K562 (cell line): ENCODE data around the gene OPRM1. TPM values are rescaled to one million over a fixed set of nuclear protein-coding genes. Genes with fewer than 3 reads are reported as not detected.

Source experiments
- ATAC-seq: fragments of 200-7000 bp; cut with Tn5 transposase; 3 replicates; pipeline ENCODE4 v1.9.1; 2020; ENCODE audit warnings: moderate library complexity
- BruUV-seq: library from RNA; stranded (reverse); fragments of 400-500 nt; replicated peaks from 2 replicates; lab custom pipeline; 2021; lab: Mats Ljungman, UMichigan
- CTCF ChIA-PET: fragments of 300-600 bp; formaldehyde crosslinking; extraction: SDS; loops from one replicate; lab custom pipeline; 2021; ENCODE audit warnings: low intra/inter-chr PET ratio; lab: Yijun Ruan, JAX
- POLR2A ChIA-PET: fragments of 300-600, 350-650 bp; sonication (Branson Sonifier 250); formaldehyde crosslinking; extraction: SDS; loops from one replicate; lab custom pipeline; 2021; ENCODE audit warnings: antibody characterized with exemption, inconsistent platforms; lab: Yijun Ruan, JAX
- DNase-seq, 4 experiments: peaks; one replicate each; pipeline versions ENCODE4 v3.0.0 to v3.0.0-alpha.2; 2011 to 2018; ENCODE audit warnings: low spot score in 3 of 4, mixed read lengths in 3 of 4; ENCODE audit errors: extremely low read depth in 1 of 4
- FAIRE-seq: peaks from 2 replicates; lab custom pipeline; 2011; peaks lifted over from hg19 to GRCh38; lab: Jason Lieb, UNC
- H2AFZ ChIP-seq: 2 replicates; pipeline ENCODE4 v1.6.0; 2011; ENCODE audit warnings: low read depth, low read length, control low read depth, inconsistent platforms
- H3K27ac ChIP-seq: fragments of 200-600 bp; 3 replicates; pipeline ENCODE4 v1.8.0; 2011; ENCODE audit warnings: low read depth, mild to moderate bottlenecking, control low read depth, inconsistent platforms, low read length, moderate library complexity, mixed read lengths; ENCODE audit errors: extremely low read depth
- H3K27me3 ChIP-seq, 2 experiments: fragments of 300-600 bp in 1 of 2; 2 replicates in 1 of 2; 3 replicates in 1 of 2; pipeline versions ENCODE4 v1.6.0 to v1.8.0; 2011; ENCODE audit warnings: inconsistent platforms in 2 of 2, low read length in 2 of 2, mild to moderate bottlenecking in 1 of 2, mixed read lengths in 1 of 2, moderate library complexity in 1 of 2; ENCODE audit not compliant: control insufficient read depth in 2 of 2, insufficient read depth in 2 of 2
- H3K36me3 ChIP-seq: fragments of 300-600 bp; 3 replicates; pipeline ENCODE4 v1.8.0; 2011; ENCODE audit warnings: mild to moderate bottlenecking, low read length, inconsistent platforms; ENCODE audit not compliant: control insufficient read depth, insufficient read depth
- H3K4me1 ChIP-seq, 2 experiments: fragments of 200-600 bp in 1 of 2; replicated peaks in 1 of 2; 2 replicates in 1 of 2; 3 replicates in 1 of 2; pipeline versions ENCODE4 v1.5.1 to v1.8.0; 2011; ENCODE audit warnings: inconsistent platforms in 2 of 2, low read length in 2 of 2, mild to moderate bottlenecking in 1 of 2, mixed read lengths in 1 of 2, moderate library complexity in 1 of 2; ENCODE audit not compliant: control insufficient read depth in 2 of 2, insufficient read depth in 2 of 2
- H3K4me2 ChIP-seq: 2 replicates; pipeline ENCODE4 v1.6.1; 2011; ENCODE audit warnings: low read length, control low read depth, inconsistent platforms, mixed read lengths; ENCODE audit not compliant: insufficient read depth
- H3K4me3 ChIP-seq: fragments of 200-600 bp; sonication (generic), shearing (Covaris generic); 2 replicates; pipeline ENCODE4 v1.5.1; 2016; ENCODE audit warnings: control low read depth, inconsistent platforms
- H3K79me2 ChIP-seq: fragments of 200-600 bp; 3 replicates; pipeline ENCODE4 v1.8.0; 2011; ENCODE audit warnings: low read length, inconsistent platforms; ENCODE audit not compliant: control insufficient read depth, insufficient read depth
- H3K9ac ChIP-seq, 2 experiments: 2 replicates each; pipeline versions ENCODE4 v1.6.0 to v1.6.1; 2011; ENCODE audit warnings: low read depth in 2 of 2, low read length in 2 of 2, control low read depth in 1 of 2, inconsistent platforms in 1 of 2, mild to moderate bottlenecking in 1 of 2, mixed read lengths in 1 of 2; ENCODE audit not compliant: insufficient read depth in 1 of 2
- H3K9me1 ChIP-seq: one replicate; pipeline ENCODE4 v1.6.0; 2011; ENCODE audit warnings: inconsistent platforms, mild to moderate bottlenecking, low read length, moderate library complexity; ENCODE audit not compliant: control insufficient read depth, insufficient read depth
- H3K9me3 ChIP-seq: replicated peaks from 2 replicates; pipeline ENCODE4 v1.5.1; 2011; ENCODE audit warnings: low read depth, low read length, inconsistent platforms; ENCODE audit not compliant: control insufficient read depth, insufficient read depth
- H4K20me1 ChIP-seq: replicated peaks from 2 replicates; pipeline ENCODE4 v1.6.1; 2011; ENCODE audit warnings: low read length, inconsistent platforms, mixed read lengths; ENCODE audit not compliant: control insufficient read depth, insufficient read depth
- NFYB ChIP-seq: IDR thresholded peaks from 2 replicates; pipeline ENCODE4 v1.6.1; 2011; ENCODE audit warnings: mild to moderate bottlenecking, moderate library complexity; ENCODE audit not compliant: insufficient read length; ENCODE audit errors: extremely low read depth
- SLC30A9 ChIP-seq: fragments of 250-450 bp; sonication (Bioruptor Pico); IDR thresholded peaks from 2 replicates; pipeline ENCODE4 v1.8.0; 2022; ENCODE audit warnings: mild to moderate bottlenecking, moderate library complexity
- WGBS: fragments of 100-300 bp; shearing (Covaris generic); methylation state at CpG from one replicate; pipeline ENCODE4 v1.1.6; 2016; ENCODE audit warnings: low coverage, mixed read lengths; ENCODE audit not compliant: insufficient coverage; ENCODE audit errors: missing lambda C conversion rate; 5-methylcytosine and 5-hydroxymethylcytosine counted together
- in situ Hi-C: fragments of 300-500 bp; cut with MboI; formaldehyde crosslinking; loops from 4 replicates; pipeline ENCODE4 v1.15.0; 2018; ENCODE audit warnings: inconsistent platforms, mixed read lengths
- intact Hi-C: fragments of 100-400 bp; cut with micrococcal nuclease; formaldehyde crosslinking; loops from 2 replicates; pipeline ENCODE4 v1.14.2; 2022
- polyA plus RNA-seq, 8 experiments: library from polyadenylated mRNA; depleted of rRNA in 4 of 8; stranded (reverse) in 5 of 8; unstranded in 3 of 8; fragments of >200 nt; fragmentation: Nextera tagmentation in 2 of 8; fragmentation: Illumina TruSeq in 1 of 8; extraction: Ambion mirVana in 2 of 8; extraction: Trizol in 1 of 8; gene quantifications; 2 replicates each; pipeline versions ENCODE4 v1.2.1 to v1.2.3, GENCODE V29; 2011 to 2014; ENCODE audit warnings: inconsistent platforms in 1 of 8, missing spikeins in 1 of 8
- total RNA-seq, 7 experiments: library from RNA; depleted of rRNA in 6 of 7; stranded (reverse); fragments of >200 nt in 6 of 7; fragmentation: Illumina TruSeq in 2 of 7; extraction: Trizol in 2 of 7; gene quantifications; 2 replicates each; pipeline versions ENCODE4 v1.2.1 to v1.2.3, GENCODE V29; 2011 to 2021; ENCODE audit warnings: low replicate concordance in 1 of 7
- TF ChIP-seq, protein P1 (sequence below), 3 experiments: IDR thresholded peaks in 2 of 3; conservative IDR thresholded peaks in 1 of 3; 2 replicates each; pipeline ENCODE4 v1.5.1; 2011 to 2012; ENCODE audit warnings: low read length in 3 of 3, mild to moderate bottlenecking in 3 of 3, control low read depth in 2 of 3, improper control_type of control experiment in 1 of 3, inconsistent platforms in 1 of 3, low read depth in 1 of 3, mixed read lengths in 1 of 3, moderate library complexity in 1 of 3; ENCODE audit not compliant: insufficient read depth in 2 of 3
- TF ChIP-seq, protein P2 (sequence below): fragments of 200-600 bp; sonication (generic); IDR thresholded peaks from one replicate; pipeline ENCODE4 v1.6.1; 2012; ENCODE audit warnings: mild to moderate bottlenecking, low read depth, low read length, inconsistent platforms

OPRM1 gene
- total and polyA plus RNA-seq, 9 of the 15 experiments (the other 6 are each of a cell fraction or from before 2014, with no cell fraction given): not detected

DNA sequence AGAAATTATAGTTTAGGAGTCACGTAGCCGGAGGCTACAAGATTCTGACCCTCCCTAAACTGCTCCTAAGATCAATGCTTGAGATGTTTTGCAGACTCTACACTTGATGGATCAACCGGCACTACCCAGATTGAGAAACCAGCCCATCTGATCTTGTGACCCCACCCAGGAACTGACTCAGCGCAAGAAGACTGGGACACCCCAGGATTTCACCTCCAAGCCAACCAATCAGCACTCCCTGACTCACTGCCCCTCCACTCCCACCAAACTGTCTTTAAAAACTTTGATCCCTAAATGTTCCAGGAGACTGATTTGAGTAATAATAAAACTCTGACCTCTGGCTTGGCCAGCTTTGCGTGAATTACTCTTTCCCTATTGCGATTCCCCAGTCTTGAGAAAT, 99.8 kb downstream of the OPRM1 start:
- ChIA-PET POLR2A (no interaction called here), CTCF (no interaction called here)
- Histone ChIP-seq H3K36me3 (no peaks in the 10 kb centered on the region), H3K4me3 (no peak overlapping the region), H4K20me1 (no peaks in the 10 kb centered on the region), H3K9ac (no peak overlapping the region), H3K4me1 (no peaks in the 10 kb centered on the region), H3K79me2 (no peaks in the 10 kb centered on the region), H3K9me3 (no peaks in the 10 kb centered on the region), H2AFZ (no peak overlapping the region), H3K4me2 (no peak overlapping the region), H3K27ac (no peak overlapping the region), H3K9me1 (no peaks in the 10 kb centered on the region), H3K27me3 (0 out of 5 replicates have a peak, but pooled peaks cover 0 to 4% of the 10 kb centered on the region in 2 experiments)
- TF ChIP-seq NFYB (peak; percentile 6), SLC30A9 (no peak)
- TF ChIP-seq, protein P1, sequence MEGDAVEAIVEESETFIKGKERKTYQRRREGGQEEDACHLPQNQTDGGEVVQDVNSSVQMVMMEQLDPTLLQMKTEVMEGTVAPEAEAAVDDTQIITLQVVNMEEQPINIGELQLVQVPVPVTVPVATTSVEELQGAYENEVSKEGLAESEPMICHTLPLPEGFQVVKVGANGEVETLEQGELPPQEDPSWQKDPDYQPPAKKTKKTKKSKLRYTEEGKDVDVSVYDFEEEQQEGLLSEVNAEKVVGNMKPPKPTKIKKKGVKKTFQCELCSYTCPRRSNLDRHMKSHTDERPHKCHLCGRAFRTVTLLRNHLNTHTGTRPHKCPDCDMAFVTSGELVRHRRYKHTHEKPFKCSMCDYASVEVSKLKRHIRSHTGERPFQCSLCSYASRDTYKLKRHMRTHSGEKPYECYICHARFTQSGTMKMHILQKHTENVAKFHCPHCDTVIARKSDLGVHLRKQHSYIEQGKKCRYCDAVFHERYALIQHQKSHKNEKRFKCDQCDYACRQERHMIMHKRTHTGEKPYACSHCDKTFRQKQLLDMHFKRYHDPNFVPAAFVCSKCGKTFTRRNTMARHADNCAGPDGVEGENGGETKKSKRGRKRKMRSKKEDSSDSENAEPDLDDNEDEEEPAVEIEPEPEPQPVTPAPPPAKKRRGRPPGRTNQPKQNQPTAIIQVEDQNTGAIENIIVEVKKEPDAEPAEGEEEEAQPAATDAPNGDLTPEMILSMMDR (IDR thresholded peaks at IDR 0.05 in 2 of 3, conservative IDR thresholded peaks at IDR 0.05 in 1 of 3; ENCODE audit: insufficient read depth in 2 of 3, low read depth in 1 of 3, low read length in 3 of 3): no peak
- TF ChIP-seq, protein P2, sequence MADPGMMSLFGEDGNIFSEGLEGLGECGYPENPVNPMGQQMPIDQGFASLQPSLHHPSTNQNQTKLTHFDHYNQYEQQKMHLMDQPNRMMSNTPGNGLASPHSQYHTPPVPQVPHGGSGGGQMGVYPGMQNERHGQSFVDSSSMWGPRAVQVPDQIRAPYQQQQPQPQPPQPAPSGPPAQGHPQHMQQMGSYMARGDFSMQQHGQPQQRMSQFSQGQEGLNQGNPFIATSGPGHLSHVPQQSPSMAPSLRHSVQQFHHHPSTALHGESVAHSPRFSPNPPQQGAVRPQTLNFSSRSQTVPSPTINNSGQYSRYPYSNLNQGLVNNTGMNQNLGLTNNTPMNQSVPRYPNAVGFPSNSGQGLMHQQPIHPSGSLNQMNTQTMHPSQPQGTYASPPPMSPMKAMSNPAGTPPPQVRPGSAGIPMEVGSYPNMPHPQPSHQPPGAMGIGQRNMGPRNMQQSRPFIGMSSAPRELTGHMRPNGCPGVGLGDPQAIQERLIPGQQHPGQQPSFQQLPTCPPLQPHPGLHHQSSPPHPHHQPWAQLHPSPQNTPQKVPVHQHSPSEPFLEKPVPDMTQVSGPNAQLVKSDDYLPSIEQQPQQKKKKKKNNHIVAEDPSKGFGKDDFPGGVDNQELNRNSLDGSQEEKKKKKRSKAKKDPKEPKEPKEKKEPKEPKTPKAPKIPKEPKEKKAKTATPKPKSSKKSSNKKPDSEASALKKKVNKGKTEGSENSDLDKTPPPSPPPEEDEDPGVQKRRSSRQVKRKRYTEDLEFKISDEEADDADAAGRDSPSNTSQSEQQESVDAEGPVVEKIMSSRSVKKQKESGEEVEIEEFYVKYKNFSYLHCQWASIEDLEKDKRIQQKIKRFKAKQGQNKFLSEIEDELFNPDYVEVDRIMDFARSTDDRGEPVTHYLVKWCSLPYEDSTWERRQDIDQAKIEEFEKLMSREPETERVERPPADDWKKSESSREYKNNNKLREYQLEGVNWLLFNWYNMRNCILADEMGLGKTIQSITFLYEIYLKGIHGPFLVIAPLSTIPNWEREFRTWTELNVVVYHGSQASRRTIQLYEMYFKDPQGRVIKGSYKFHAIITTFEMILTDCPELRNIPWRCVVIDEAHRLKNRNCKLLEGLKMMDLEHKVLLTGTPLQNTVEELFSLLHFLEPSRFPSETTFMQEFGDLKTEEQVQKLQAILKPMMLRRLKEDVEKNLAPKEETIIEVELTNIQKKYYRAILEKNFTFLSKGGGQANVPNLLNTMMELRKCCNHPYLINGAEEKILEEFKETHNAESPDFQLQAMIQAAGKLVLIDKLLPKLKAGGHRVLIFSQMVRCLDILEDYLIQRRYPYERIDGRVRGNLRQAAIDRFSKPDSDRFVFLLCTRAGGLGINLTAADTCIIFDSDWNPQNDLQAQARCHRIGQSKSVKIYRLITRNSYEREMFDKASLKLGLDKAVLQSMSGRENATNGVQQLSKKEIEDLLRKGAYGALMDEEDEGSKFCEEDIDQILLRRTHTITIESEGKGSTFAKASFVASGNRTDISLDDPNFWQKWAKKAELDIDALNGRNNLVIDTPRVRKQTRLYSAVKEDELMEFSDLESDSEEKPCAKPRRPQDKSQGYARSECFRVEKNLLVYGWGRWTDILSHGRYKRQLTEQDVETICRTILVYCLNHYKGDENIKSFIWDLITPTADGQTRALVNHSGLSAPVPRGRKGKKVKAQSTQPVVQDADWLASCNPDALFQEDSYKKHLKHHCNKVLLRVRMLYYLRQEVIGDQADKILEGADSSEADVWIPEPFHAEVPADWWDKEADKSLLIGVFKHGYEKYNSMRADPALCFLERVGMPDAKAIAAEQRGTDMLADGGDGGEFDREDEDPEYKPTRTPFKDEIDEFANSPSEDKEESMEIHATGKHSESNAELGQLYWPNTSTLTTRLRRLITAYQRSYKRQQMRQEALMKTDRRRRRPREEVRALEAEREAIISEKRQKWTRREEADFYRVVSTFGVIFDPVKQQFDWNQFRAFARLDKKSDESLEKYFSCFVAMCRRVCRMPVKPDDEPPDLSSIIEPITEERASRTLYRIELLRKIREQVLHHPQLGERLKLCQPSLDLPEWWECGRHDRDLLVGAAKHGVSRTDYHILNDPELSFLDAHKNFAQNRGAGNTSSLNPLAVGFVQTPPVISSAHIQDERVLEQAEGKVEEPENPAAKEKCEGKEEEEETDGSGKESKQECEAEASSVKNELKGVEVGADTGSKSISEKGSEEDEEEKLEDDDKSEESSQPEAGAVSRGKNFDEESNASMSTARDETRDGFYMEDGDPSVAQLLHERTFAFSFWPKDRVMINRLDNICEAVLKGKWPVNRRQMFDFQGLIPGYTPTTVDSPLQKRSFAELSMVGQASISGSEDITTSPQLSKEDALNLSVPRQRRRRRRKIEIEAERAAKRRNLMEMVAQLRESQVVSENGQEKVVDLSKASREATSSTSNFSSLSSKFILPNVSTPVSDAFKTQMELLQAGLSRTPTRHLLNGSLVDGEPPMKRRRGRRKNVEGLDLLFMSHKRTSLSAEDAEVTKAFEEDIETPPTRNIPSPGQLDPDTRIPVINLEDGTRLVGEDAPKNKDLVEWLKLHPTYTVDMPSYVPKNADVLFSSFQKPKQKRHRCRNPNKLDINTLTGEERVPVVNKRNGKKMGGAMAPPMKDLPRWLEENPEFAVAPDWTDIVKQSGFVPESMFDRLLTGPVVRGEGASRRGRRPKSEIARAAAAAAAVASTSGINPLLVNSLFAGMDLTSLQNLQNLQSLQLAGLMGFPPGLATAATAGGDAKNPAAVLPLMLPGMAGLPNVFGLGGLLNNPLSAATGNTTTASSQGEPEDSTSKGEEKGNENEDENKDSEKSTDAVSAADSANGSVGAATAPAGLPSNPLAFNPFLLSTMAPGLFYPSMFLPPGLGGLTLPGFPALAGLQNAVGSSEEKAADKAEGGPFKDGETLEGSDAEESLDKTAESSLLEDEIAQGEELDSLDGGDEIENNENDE: no peak
- in situ Hi-C loops (no loop called here), intact Hi-C loops (no loop called here)
- FAIRE-seq (no peak), ATAC-seq (no peak; the same call in 2 of the 3 replicates), DNase-seq (no peak)
- 3% methylated on average over 6 of the region's 6 CpGs for WGBS
- BruUV-seq: no TSS peak
